Glomerular endothelial cell (primary cell): ENCODE data around the gene PPP3CB. TPM values are rescaled to one million over a fixed set of nuclear protein-coding genes. Genes with fewer than 3 reads are reported as not detected.
"Not testable (repeated sequence)": the region's sequence is repeated elsewhere in the genome, so short reads cannot be mapped to it uniquely, and the experiment has no call there.

Experiments used
- DNase-seq: peaks from one replicate; pipeline ENCODE4 v3.0.0-alpha.2; 2011; ENCODE audit warnings: low read depth, low spot score; ENCODE audit errors: extremely low read depth
- total RNA-seq: library from RNA; depleted of rRNA; stranded (reverse); fragments of >200 nt; gene quantifications from 2 replicates; pipeline ENCODE4 v1.2.3, GENCODE V29; 2015

The PPP3CB gene
- total RNA-seq, 1 donor from 2014 or later = 31.4 TPM

- no peak for DNase-seq
These were observed 72.5 kb downstream of the PPP3CB start for GRCh38 chr10:73423309-73423708.

GRCh38 chr10:73416571-73416970 lies 79.3 kb downstream of the PPP3CB start:
- DNase-seq = no peak

- DNase-seq = no peak
These were observed 81.4 kb downstream of the PPP3CB start for GRCh38 chr10:73414230-73414945.

GRCh38 chr10:73413528-73414229 lies 82.1 kb downstream of the PPP3CB start, which contains the start of gene ANXA7:
Gene ANXA7, minus strand, starts transcription at chr10:73414058. Its CDS starts 13,202 bp downstream, at chr10:73400856.
- no peak for DNase-seq

- DNase-seq = no peak
These were observed 82.7 kb downstream of the PPP3CB start for GRCh38 chr10:73413108-73413527.

- DNase-seq = no peak
These were observed 84.9 kb downstream of the PPP3CB start for GRCh38 chr10:73410897-73411296.

- DNase-seq = no peak
These were observed 86.8 kb downstream of the PPP3CB start for GRCh38 chr10:73408978-73409521.

GRCh38 chr10:73408061-73408460 lies 87.8 kb downstream of the PPP3CB start:
- no peak for DNase-seq

GRCh38 chr10:73407495-73407894 lies 88.3 kb downstream of the PPP3CB start:
- no peak for DNase-seq

- no peak for DNase-seq
These were observed 89.0 kb downstream of the PPP3CB start for GRCh38 chr10:73406846-73407245.

- DNase-seq = no peak
These were observed 90.3 kb downstream of the PPP3CB start for GRCh38 chr10:73405556-73405955.

- DNase-seq = no peak
These were observed 91.1 kb downstream of the PPP3CB start for GRCh38 chr10:73404690-73405089.

- no peak for DNase-seq
These were observed 94.2 kb downstream of the PPP3CB start for GRCh38 chr10:73401636-73402035.

- no peak for DNase-seq
These were observed 96.8 kb downstream of the PPP3CB start for GRCh38 chr10:73399063-73399462.

GRCh38 chr10:73398024-73398423 lies 97.8 kb downstream of the PPP3CB start:
- no peak for DNase-seq

- DNase-seq = not testable (repeated sequence)
These were observed 101.5 kb downstream of the PPP3CB start for GRCh38 chr10:73394325-73394724.

GRCh38 chr10:73388228-73388627 lies 107.6 kb downstream of the PPP3CB start:
- no peak for DNase-seq

GRCh38 chr10:73386583-73386982 lies 109.2 kb downstream of the PPP3CB start:
- no peak for DNase-seq
